NCI-H2171 (cell line): Measurements from ENCODE around the gene ODC1.
"Not testable (repeated sequence)": the region's sequence is repeated elsewhere in the genome, so short reads cannot be mapped to it uniquely, and the experiment has no call there.

Experiments
- DNase-seq: peaks from one replicate; lab custom pipeline; 2025; lab: John Stamatoyannopoulos, UW

The ODC1 gene

DNA sequence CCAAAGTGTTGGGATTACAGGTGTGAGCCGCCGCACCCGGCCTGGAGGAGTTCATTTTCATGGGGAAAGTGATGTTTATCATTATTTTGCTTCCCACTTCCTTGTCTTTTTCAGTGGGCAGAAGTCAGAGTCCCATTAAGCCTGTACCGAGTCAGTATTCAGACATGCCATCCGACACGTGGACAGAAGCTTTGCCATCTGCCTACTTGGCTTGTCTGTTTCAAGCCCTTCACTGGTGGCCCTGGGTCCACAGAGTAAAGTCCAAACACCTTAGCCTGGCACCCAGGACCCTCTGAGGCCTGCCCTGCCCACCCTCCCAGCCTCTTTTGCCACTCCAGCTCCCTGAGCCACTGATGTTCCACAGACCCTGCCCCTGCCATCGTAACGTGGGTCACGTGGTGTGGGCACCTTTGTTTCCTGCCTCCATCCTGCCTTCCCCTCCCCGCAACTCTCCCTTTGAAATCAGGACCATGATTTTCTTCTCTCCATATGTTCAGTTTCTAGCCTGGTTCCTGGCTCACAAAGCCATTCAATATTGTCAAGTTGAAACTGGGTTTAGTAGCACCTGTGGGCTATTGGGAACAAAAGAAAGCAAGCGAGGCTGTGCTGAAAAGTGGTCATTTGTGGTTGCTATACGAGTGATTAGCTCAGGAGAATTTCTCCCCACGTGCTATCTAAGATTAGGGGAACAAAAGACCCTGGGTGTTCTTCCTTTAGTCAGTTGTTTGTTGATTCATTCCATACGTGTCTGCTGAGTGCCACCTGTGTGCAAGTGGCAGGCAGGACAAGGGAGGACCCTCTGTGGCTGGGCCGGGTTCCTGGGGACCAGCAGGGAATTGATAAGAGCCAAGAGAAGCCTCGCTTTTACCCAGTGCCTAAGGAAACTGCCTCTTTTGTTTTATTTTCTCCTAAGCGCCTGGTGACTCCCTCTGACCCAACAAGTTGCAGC, 5.1 kb upstream of the ODC1 start:
- no peak for DNase-seq

DNA sequence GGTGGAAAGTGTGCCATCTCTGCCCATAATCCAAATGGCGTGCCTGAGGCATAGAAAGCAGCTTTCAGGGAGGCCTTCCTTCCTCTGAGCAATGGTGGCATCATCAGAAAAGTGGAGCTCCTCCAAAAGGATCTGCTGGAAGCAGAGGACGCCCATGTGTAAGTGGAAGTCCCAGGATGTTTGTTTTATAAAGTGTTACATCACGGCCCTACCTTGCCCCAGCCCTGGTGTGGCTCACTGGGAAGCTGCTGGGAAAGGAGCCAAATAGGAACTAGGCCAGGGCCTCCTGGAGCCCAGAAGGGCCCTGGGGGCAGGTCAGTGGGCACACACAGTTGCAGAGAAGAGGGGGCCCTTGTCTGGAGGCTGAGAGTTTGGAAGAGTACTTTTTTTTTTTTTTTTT, 4.2 kb upstream of the ODC1 start:
- no peak for DNase-seq

DNA sequence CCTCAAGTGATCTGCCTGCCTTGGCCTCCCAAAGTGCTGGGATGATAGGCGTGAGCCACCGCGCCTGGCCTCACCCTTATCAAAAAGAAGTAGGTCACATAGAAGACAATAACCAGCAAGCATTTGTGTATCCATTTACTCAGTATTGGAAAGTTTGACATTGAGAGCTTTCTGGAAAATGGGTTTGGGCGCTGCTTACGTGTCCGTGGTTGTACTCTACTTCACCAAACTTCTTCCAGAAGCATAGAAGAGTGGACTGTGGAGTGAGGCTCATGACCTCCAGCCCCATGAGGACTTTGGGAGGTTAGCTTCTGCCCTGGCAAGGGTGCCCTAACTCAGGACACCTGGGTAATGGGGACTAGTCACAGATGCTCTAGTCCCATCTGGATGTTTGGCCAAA, 3.7 kb upstream of the ODC1 start:
- DNase-seq: no peak

DNA sequence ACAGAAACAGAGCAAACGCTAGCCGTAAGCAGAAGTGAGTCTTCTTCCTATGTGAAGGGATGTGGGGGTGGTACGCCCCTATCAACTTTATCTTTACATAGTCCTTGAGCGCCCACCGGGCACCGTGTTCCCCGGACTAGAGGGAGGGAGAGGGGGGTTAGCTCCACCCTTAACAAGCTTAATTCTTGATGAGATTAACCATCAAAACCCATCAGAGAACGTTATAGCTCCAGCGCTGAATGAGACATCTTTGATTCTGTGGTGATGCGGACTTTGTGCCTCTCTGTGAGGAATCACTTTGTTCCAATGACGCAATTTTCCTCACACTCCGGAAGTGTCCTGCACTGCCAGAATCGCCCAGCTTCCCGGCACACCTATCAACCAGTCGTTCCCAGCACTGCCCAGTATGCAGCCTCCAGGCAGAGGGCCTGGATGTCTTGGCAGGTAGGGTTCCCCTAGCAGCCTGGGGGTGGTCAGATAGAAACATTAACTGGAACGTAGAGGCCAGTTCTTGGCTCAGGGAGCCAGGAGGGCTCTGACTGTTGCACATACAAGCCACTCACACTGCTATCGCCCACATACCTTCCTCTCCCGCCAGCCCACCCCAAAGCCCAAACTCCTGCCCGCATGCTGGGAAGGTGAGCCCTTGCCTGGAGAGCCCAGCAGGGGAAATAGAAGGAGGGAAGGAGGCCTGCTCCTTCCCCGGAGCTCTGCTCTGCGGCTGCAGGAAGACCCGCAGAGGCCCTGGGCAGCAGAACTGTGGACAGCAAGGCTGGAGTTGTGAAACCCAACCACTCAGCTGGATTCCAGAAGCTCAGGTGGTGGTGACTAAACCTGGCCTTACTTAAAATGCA, 1.9 kb upstream of the ODC1 start:
- DNase-seq: no peak

DNA sequence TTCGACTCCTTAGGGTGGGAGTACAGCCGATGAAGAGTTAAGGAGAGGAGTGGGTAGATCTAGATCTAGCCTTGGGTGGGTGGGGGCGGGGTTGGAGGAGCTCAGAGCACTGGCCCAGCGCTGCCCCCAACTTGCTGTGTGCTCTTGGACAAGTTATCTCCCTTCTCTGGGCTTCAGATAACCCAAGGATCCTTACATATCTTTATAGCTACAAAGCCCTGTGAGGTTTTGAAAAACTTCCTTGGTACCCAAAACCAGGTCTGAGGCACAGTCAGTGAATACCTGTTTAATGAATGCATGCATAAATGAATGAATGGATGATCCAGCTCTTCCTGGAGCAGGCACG, 1.3 kb upstream of the ODC1 start:
- no peak for DNase-seq

DNA sequence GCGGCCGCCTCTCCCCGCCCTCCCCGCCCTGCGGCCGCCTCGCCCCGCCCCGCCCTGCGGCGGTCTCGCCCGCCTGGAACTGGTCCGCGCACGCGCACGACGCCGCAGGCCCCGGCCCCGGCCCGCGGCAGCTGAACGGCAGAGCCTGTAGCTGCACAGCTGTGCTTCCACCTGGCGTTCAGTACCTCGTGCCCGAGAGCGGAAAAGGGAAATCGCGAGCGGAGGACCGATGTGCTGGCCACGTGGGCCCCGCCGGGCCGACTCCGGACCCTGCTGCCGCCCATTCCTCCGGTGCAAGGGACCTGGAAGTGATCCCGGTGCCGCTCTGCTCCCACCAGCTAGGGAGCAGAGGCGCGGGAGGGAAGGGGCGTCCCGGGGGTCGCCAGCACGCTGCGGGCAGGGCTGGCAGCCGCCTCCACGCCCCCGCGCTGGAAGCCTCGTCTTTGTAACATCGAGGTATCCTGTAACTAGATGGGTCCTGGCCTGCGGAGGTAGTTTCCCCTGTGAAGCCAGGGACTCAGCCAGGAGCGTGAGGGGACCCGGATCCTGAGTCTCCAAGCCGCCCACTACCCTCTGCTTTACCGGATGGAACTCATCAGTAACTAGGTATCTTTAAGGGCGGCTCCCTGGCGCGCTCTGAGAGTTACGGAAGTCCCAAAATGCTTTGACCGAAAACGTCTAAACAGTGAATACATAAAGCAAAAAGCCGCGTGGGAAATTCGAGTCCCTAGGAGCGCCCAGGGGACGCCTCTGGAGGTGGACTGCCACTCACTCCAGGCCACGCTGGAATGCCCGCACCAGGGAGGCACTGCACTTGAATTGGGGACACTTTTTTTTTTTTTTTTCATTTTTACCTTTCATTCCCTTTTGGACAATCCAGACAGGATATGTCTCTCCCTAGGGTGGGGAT, 704 bp upstream of the ODC1 start:
- peak; percentile 99 for DNase-seq

DNA sequence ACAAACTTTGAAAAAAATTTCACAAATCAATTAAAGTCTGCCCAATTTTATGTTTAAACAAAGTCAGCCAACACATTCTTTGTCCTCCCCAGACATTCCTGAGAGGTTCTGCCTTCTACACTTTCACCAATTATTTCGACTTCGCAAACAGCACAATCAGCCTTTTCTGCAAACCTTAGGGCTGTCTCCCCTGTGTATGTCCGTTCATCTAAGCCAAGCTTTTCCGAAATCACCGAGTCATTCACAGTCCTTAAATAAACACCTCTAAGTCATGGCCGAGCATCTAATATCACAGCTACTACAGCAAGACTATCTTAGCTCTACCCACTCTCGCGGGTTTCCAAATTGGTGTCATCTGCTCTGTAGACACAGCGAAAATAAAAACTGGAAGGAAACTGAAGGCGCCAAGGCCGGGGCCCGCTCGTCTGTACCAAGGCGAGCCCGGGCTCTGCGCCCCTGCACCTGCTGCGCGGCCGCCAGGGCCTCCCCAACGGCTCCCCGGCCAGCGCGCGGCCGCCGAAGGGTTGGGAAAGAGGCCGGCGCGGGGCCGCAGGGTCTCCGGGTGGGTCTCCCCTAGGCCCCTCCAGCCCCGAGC, 730 bp downstream of the ODC1 start:
- DNase-seq: peak; percentile 33

DNA sequence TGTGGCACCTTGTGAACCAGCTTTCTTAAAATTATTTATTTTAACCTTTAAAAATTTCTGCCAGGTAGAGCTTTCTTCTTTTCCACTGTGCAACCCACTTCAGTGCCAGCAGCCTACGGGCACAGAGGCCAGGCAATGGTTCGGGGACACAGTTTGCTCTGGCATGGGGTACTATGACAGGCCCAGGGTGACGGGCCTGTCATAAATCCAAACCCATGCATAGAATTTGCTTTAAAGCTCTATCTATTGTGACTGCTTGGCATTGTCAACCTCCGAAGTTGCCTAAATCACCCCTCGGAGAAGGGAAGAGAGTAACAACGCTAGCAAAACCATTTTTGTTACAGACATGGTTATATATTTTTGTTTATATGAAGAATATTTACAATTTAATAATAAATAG, 1.5 kb downstream of the ODC1 start:
- DNase-seq: no peak

DNA sequence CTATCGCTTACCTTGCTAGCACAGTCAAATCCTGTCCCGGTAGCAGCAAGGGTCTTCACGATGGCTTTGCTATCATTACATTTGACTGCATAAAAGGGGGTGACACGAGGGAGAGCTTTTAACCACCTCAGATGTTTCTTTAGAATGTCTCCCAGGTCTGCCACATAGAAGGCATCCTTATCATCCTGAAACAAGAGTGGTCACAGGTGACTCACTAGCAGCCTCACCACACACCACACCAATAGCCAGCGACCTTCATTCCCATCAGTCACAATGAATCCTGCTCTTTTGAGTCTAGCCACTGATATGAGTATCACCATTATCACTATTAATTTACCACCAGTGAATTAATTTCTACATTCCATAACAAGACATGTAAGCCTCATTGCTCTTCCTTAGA, 3.7 kb downstream of the ODC1 start:
- no peak for DNase-seq

DNA sequence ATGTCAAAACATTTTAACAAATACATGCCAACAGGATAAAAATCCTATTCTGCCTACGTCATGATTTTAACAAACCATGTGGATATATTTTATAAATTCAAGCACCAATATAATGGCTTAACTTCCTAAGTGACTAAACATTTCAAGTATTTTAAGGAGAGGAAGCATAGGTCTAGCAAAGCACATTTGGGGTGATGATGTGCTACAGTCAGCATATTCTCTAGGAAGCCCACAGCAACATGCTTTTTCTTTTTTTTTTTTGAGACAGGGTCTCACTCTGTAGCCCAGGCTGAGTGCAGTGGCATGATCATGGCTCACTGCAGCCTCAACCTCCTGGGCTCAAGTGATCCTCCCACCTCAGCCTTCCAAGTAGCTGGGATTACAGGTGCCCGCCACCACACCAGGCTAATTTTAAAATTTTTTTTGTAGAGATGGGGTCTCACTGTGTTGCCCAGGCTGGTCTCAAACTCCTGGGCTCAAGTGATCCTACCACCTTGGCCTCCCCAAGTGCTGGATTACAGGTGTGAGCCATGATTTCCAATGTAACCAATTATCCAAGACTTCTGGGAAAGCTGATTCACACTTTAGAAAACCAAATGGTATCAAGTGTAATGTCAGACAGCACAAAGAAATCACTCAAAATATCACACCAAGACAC, 5.5 kb downstream of the ODC1 start:
- DNase-seq: not testable (repeated sequence)

DNA sequence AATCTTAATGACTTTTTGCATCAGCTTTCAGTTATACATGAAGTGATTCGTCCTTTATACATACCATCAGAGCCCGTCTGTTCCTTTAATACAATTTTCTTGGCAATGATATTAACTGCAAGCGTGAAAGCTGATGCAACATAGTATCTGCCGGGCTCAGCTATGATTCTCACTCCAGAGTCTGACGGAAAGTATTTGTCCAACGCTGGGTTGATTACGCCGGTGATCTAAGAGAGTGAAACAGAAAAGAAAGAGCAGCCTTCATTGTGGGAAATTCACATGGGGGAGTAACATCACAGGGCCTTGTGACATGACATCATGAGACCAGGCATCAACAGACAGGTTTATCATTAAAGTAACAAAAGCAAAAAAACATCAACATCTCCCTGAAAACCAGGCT, 6.2 kb downstream of the ODC1 start:
- DNase-seq: no peak

DNA sequence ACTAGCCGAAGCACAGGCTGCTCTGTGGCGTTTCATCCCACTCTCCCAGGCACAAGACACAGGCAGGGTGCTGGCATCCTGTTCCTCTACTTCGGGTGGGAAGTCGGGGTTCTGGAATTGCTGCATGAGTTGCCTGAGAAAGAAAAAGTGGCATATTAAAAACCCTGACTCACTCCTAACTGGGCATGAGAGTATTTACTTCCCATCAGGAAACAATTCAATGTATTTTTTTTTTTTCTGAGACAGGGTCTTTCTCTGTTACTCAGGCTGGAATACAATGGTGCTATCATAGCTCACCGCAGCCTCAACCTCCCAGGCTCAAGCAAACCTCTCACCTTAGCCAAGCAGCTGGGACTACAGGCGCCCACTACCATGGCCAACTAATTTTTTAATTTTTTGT, 7.4 kb downstream of the ODC1 start:
- DNase-seq: no peak

DNA sequence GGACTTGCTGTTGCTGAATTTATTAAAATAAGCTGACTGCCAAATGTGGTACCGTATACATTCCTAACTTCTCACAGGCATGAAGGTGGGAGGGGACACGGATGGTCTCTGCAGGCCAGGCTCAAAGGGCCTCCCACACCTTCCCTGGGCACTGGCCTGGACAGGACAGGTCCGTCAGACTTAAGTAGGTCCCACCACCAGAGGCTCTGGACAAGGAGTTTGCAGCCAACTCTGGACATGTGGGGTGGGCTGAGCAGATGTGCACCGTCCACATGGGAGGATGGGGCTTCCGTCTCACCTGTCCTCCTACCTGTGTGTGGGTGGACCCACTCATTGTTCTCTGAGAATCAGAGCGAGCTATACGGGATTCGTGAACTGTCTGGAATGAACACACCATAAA, 8.2 kb downstream of the ODC1 start:
- DNase-seq: no peak

DNA sequence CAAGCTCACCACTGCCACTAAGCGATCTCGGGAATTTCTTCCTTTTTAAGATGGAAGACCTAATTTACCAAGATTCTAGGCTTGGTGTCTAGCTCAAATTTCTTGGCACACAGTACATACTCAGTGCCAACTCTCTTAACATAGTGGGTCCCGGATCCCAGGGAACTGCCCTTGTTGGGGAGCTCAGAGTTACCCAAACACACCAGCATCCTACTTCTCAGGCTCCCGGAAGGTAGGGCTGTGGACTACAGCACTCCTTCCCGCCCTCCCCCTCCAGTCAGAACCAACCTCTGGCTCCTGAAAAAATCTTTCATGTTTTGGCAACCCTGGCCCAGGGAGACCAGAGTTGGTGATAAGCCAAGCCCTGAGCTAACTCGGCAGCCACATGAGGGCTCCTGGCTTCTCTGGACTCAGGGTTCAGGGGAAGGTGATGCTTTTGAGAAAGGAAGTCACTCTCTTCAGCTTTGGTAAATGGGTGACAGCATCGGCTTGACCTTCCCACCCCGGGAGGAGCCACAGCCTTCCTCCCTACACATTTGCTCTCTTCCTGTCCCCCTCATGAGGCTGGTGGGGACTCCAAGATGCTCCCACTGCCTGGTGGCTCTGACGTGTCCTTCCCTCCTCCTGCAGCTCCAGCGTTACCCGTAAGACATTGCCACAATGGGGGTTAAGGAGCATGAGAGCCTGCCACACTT, 8.8 kb downstream of the ODC1 start:
- no peak for DNase-seq

DNA sequence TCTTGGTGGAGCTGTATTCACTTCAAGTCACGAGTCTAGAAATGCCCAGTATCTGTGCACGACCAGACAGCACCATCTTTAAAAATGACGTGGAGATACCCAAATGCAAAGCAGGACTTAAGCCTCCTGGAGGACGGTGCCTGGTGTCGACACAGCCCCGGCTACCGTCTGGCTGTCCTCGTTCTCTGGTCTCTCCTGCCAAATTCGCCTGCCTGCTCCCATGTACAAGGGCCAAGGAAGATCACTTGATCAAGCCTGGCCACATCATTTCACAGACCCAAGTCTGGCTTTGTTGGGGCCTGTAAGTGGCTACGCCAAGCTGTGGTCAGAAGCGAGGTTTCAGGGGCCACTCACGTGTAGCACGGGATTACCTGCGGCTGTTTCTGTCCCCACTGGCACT, 9.4 kb downstream of the ODC1 start:
- no peak for DNase-seq

DNA sequence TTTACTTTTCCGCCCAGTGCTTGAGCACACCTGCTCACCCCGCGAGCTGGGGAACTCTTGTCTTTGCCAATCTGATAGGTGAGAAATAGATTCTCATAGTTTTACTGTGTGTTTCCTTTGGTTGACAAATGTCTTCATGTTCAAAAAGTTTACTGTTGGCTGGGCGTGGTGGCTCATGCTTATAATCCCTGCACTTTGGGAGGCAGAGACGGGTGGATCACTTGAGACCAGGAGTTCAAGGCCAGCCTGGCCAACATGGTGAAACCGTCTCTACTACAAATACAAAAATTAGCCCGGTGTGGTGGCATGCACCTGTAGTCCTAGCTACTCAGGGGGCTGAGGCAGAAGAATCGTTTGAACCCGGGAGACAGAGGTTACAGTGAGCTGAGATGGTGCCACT, 10.3 kb downstream of the ODC1 start:
- DNase-seq: no peak

DNA sequence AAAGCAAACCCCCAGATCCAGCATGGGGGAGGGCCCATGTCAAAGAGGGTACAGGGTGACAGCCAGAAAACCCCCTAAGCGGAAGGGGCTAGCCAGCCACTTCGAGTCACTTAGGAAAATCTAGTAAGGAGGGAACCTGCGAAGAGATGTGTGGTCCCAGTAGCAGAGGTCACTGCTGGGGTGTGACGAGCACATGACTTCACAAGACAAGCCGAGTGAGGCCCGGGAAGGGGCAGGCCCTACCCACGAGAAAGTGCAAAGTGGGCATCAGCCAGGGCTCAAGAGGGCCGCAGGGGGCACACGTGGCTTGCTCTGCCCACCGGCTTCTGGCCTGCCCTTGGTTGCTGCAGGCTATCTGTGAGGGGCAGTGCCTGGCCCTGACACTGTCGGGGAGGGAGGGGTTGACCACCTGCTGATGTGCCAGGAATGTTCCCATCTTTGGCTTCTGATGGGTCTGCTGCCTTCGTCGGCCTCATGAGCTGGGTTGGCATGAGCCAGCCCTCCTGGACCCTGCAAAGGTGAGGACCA, 11.5 kb downstream of the ODC1 start:
- DNase-seq: no peak

DNA sequence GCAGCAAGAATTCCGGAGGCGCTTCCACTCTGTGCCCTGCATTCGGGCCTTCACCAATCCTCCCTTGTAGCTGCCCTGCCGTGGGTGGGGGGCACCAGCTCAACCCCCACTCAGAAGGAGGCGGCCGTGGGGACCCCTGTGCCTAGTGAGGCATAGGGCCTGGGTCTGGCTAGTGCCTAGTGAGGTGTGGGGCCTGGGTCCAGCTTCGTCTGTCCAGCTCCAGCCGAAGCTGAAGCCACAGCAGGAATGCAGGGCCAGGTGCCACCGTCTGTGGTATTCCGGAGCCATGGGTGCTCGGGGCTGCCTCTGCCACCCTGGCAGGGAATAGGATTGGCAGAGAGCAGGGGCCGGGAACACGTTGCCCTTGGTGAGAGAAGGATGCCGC, 12.3 kb downstream of the ODC1 start:
- no peak for DNase-seq

DNA sequence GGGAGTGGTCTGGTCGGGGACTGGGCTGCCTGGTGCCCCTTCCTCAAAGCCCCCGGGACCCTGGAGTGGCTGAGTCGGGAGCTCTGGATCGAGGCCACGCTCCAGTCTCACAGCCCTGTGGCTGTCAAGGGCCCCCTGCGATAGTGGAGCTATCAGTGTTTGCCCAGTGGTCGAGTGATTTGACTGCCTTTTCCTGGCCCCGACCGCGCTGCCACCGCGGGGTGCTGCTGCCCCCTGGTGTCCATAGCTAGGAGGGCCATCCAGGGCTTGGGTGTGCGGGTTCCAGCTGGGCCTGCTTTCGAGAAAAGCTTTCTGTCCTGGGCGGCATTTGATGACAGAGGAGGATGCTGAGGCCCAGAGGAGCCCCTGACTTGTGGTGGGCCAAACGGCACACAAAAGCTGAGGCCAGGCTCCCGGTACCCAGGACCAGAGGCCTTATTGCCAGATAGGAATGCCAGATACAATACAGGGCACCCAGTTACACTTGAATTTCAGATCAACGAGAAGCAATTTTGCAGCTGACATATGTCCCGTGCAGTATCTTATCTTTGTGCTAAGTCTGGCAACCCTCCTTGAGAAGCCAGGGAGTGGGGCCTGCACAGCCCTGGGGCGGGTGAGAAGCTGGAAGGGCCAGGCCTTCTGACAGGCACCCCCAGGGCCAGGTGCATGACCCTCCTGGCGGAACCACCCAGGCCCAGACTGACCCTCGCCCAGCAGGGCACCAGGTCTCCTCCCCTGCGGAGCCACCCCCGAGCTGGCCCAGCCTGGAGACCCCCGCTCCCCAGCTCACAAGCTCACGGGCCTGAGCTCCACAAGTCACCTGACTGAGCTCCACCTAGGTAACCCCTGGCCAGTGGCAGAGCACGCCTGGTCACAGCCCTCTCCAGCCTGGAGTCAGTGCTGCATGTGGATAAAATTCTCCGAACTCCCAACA, 13.0 kb downstream of the ODC1 start:
- peak; percentile 80 for DNase-seq
